Activated CD8-positive, alpha-beta T cell treated with anti-CD3 and anti-CD28 coated beads for 36 hours (primary cell): Measurements from ENCODE around the gene TUBA4B. TPM values are rescaled to one million over a fixed set of nuclear protein-coding genes. Genes with fewer than 3 reads are reported as not detected.

Experiments used
- ATAC-seq: fragments of 200-7000 bp; cut with Tn5 transposase; one replicate; pipeline ENCODE4 v1.10.0; 2021; ENCODE audit warnings: mild to moderate bottlenecking, moderate library complexity
- CTCF ChIA-PET: fragments of 350-600 bp; sonication (Branson Sonifier 250); formaldehyde crosslinking; loops from one replicate; lab custom pipeline; 2021; ENCODE audit warnings: antibody characterized with exemption; lab: Charles Lee
- POLR2A ChIA-PET: fragments of 350-600 bp; sonication (Branson Sonifier 250); formaldehyde crosslinking; loops from one replicate; lab custom pipeline; 2021; ENCODE audit warnings: antibody characterized with exemption; lab: Charles Lee
- DNase-seq: peaks from one replicate; pipeline ENCODE4 v3.0.0-alpha.2; 2020
- H3K27ac Mint-ChIP-seq: one replicate; pipeline ENCODE4 v1.8.0; 2021; ENCODE audit warnings: mild to moderate bottlenecking, mixed read lengths
- H3K27me3 Mint-ChIP-seq: one replicate; pipeline ENCODE4 v1.8.0; 2021; ENCODE audit warnings: mixed read lengths
- H3K36me3 Mint-ChIP-seq: one replicate; pipeline ENCODE4 v1.8.0; 2021; ENCODE audit warnings: low read depth, mixed read lengths
- H3K4me1 Mint-ChIP-seq: one replicate; pipeline ENCODE4 v1.8.0; 2021; ENCODE audit warnings: low read depth, mixed read lengths
- H3K4me3 Mint-ChIP-seq: one replicate; pipeline ENCODE4 v1.8.0; 2021; ENCODE audit warnings: mild to moderate bottlenecking, moderate library complexity, mixed read lengths
- H3K9me3 Mint-ChIP-seq: one replicate; pipeline ENCODE4 v1.8.0; 2021; ENCODE audit warnings: mixed read lengths
- CTCF ChIP-seq: fragments of 200-600 bp; IDR thresholded peaks from one replicate; pipeline ENCODE4 v1.8.0; 2022; ENCODE audit warnings: antibody characterized with exemption, mild to moderate bottlenecking
- intact Hi-C: fragments of 100-400 bp; cut with micrococcal nuclease; formaldehyde crosslinking; loops from one replicate; pipeline ENCODE4 v1.10.0; 2022
- total RNA-seq, 2 experiments: library from RNA; stranded (reverse); gene quantifications; one replicate each; pipeline ENCODE4 v1.2.3, GENCODE V29; 2021

Gene TUBA4B
- total RNA-seq, 2 experiments from 2014 or later, result not detected

GRCh38 chr2:219273937-219274336, 20.9 kb downstream of the TUBA4B start:
- POLR2A ChIA-PET, result interaction anchor here (1.1 to 1.3 kb wide), 2 partner anchors 19 to 56 kb away, joined by 3 read pairs; no protein-coding TSS in a partner anchor
- intact Hi-C loops, result no loop called here

GRCh38 chr2:219274361-219274921, 21.4 kb downstream of the TUBA4B start:
- ATAC-seq (no peak), DNase-seq (no peak)
- no peak for TF ChIP-seq CTCF
- Mint-ChIP-seq H3K9me3 (no peaks in the 10 kb centered on the region), H3K27ac (no peak overlapping the region), H3K27me3 (no peaks in the 10 kb centered on the region), H3K36me3 (no peaks in the 10 kb centered on the region), H3K4me1 (peaks cover 21% of the 10 kb centered on the region), H3K4me3 (no peak overlapping the region)
- POLR2A ChIA-PET, result interaction anchor here (1.1 to 1.3 kb wide), 2 partner anchors 19 to 57 kb away, joined by 3 read pairs; no protein-coding TSS in a partner anchor
- intact Hi-C loops, result no loop called here
- CTCF ChIA-PET, result interaction anchor here (0.8 to 15.5 kb wide), 3 partner anchors 19 to 24 kb away, joined by 3 to 336 read pairs (median 3); no protein-coding TSS in a partner anchor

More at GRCh38 chr2:219273937-219274336, 20.9 kb downstream of the TUBA4B start:
- no peaks in the 10 kb centered on the region for H3K27me3 Mint-ChIP-seq
- no peak overlapping the region for H3K4me3 Mint-ChIP-seq
- ATAC-seq (no peak), DNase-seq (no peak)
- CTCF ChIA-PET, result interaction anchor here (0.8 to 15.5 kb wide), 3 partner anchors 18 to 24 kb away, joined by 3 to 336 read pairs (median 3); no protein-coding TSS in a partner anchor
- no peak for TF ChIP-seq CTCF
- H3K27ac Mint-ChIP-seq, result no peak overlapping the region
- H3K36me3 Mint-ChIP-seq, result no peaks in the 10 kb centered on the region
- no peaks in the 10 kb centered on the region for H3K9me3 Mint-ChIP-seq
- peaks cover 20% of the 10 kb centered on the region for H3K4me1 Mint-ChIP-seq

- ChIA-PET POLR2A (interaction anchor here (0.7 to 5.9 kb wide), 13 partner anchors 16 to 72 kb away, joined by 3 to 63 read pairs (median 3); partner anchors contain the start of genes ABCB6, ANKZF1, ATG9A and GLB1L), CTCF (interaction anchor here (0.7 to 15.5 kb wide), 26 partner anchors 9 to 121 kb away, joined by 3 to 336 read pairs (median 5); partner anchors contain the start of genes ABCB6, ANKZF1, ATG9A and CNPPD1)
- intact Hi-C loops, result loop anchor here (2.0 kb wide), 2 partner anchors 17 to 23 kb away; no protein-coding TSS in a partner anchor
- Mint-ChIP-seq H3K36me3 (peaks cover 27% of the 10 kb centered on the region), H3K27ac (peak overlapping the region; percentile 95), H3K9me3 (no peaks in the 10 kb centered on the region), H3K4me3 (peak overlapping the region; percentile 80), H3K4me1 (peaks cover 44% of the 10 kb centered on the region), H3K27me3 (no peaks in the 10 kb centered on the region)
- TF ChIP-seq CTCF, result peak; percentile 100
- DNase-seq, result peak; percentile 80
- peak; percentile 11 for ATAC-seq
These were observed 24.9 kb downstream of the TUBA4B start for GRCh38 chr2:219277703-219278654.

GRCh38 chr2:219278655-219279150, 25.7 kb downstream of the TUBA4B start:
- CTCF ChIA-PET, result interaction anchor here (0.7 to 15.5 kb wide), 15 partner anchors 8 to 119 kb away, joined by 3 to 336 read pairs (median 4); partner anchors contain the start of genes ANKZF1, ATG9A, CNPPD1 and DNPEP
- no peaks in the 10 kb centered on the region for H3K27me3 Mint-ChIP-seq
- peak overlapping the region; percentile 80 for H3K4me3 Mint-ChIP-seq
- H3K9me3 Mint-ChIP-seq, result no peaks in the 10 kb centered on the region
- intact Hi-C loops, result loop anchor here (2.0 kb wide), 2 partner anchors 16 to 24 kb away; no protein-coding TSS in a partner anchor
- ATAC-seq, result no peak
- H3K27ac Mint-ChIP-seq, result peak overlapping the region; percentile 95
- peaks cover 46% of the 10 kb centered on the region for H3K4me1 Mint-ChIP-seq
- no peak for DNase-seq
- TF ChIP-seq CTCF, result no peak
- H3K36me3 Mint-ChIP-seq, result peaks cover 34% of the 10 kb centered on the region
- POLR2A ChIA-PET, result interaction anchor here (0.6 to 5.9 kb wide), 12 partner anchors 15 to 73 kb away, joined by 3 to 63 read pairs (median 4); partner anchors contain the start of genes ABCB6, ANKZF1, ATG9A and GLB1L
